Measurements from ENCODE around the gene RASGRP1.

- TF ChIP-seq GATA3 (IDR thresholded peaks at IDR 0.05; ENCODE audit: low read depth, low read length) (no peak), GATA2 (IDR thresholded peaks at IDR 0.05; ENCODE audit: low read depth, low read length) (no peak)
These were observed 93.8 kb downstream of the RASGRP1 start for GRCh38 chr15:38470816-38471215.
